Left forelimb (tissue), 1 donor: ENCODE measurements around the gene RHCE.
"Not testable (repeated sequence)": the region's sequence is repeated elsewhere in the genome, so short reads cannot be mapped to it uniquely, and the experiment has no call there.

Experiments
- DNase-seq: peaks from one replicate; pipeline ENCODE4 v3.0.0-alpha.2; 2018; ENCODE audit warnings: low spot score

RHCE gene

DNA sequence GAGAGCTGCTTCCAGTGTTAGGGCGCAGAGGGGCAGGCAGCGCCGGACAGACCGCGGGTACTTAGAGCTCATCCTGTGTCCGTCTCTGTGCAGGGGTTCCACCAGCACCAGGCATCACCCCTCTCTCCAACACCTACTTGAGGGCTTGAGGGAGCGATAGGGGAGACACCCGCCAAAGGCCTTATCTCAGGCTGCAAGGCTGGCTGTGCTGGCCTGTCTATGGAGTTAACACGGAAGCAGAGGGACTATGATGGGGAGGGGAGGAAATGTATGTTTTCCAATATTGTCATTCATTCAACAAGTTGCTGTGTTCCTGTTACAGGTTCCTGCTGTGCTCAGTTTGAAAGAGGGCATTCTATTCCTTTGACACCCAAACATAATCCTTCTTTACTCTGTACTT, at the start of gene RHCE:
Gene RHCE (minus strand): TSS at position 111 of the 400 bp plus-strand sequence. CDS start 39 bp downstream, at position 72.
- DNase-seq = not testable (repeated sequence)

DNA sequence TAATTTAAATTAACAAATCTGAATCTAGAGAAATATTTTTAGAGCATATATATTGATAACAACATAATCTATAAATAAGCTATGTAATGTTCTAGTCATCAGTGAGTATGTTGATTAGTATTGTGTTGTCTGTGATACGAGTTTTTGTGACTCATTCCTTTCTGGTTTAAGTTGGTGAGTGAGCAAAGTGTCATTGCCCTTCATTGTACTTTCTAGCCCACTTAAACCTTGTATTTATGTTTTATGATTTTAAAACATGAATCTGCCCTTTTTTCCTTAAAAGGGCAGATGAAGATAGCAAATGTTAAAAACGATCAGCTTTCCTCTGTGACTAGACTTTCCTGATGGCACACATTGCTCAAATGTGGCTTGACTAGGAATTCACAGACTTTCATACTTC, 48.6 kb upstream of the RHCE start:
- no peak for DNase-seq

DNA sequence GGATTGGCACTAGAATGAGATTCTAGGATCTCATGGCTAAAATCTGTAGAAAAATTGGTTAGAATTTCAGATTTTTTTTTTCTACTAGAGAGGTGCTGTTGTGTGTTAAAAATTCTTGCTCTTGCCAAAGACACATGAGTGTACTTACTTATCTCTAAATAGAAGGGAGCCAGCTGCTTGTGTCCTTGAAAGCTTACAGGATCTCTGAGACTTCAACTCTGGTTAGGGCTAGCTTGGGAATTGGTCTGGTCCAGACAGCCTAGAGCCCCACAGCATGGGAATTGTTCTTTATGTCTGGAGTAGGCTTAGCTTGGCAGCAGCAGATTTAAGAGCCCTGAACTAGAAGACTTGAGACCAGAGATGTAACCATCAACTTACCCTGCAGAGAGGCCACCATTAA, 47.4 kb upstream of the RHCE start:
- no peak for DNase-seq

DNA sequence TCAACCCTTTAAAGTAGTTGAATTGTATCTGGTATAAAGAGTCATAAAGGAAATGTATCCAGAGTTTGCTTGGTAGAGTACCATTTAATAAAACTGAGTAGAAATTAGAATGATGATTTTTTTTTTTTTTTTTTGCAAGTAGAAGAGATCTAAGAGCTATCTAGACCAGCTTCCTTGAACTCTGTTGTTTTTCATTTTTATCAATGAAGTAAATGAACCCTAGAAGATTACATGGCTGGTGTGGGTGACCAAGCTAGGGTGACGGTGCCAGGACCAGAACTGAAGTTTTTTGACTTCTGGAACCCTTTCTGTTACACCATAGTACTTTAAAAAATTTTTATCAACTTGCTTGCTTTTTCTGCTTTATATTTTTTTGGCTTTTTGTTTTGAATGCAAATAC, 47.0 kb upstream of the RHCE start:
- DNase-seq = no peak

DNA sequence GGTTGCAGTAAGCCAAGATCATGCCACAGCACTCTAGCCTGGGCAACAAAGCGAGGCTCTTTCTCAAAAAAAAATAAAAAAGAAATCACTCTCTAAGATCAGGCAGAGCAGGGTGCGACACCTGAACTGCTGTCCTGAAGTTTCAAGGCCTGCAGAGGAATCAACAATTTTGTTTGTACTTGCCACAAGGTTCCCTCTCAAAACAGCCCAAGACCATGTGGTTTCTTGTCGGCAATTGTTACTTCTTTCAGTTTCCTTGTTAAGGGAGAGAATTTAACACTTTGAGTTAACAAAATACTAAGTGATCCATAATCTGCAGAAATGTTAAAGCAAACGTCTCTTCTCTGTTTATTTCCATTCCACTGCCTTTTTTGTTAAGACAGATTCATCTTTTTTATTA, 46.6 kb upstream of the RHCE start:
- DNase-seq = no peak

DNA sequence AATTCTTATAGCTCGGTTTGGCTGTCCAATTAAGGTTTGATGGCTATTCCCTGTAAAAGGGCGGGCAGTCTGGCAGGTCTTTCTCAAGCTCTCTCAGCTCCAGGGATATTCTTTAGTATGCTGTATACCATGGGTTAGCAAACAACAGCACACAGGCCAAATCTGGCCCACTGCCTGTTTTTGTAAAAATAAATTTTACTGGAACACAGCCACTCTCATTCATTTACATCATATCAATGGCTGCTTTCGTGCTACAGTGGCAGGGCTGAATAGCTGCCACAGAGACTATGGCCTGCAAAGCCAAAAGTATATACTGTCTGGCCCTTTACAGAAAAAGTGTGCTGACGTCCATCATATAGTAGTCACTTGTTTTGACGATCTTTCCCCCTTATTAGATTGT, 42.1 kb upstream of the RHCE start:
- DNase-seq = no peak

DNA sequence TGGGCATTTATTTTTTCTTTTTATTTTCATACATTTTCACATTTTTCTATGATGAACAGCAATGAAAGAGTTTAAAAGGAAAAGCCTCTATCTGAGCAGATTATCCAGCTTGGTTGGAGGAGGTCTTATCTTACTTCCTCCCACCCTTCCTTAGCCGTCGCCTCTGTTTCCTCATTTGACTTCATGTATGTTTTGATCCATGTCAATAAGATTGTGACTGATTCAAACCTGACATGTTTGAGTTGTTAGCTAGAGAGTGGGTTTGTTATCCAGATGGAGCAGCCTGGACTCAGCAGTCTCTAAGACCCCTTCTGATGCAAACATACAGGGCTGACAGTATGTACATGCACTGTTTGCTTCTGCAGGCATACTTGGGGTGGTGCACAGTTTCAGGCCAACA, 41.2 kb upstream of the RHCE start:
- no peak for DNase-seq

DNA sequence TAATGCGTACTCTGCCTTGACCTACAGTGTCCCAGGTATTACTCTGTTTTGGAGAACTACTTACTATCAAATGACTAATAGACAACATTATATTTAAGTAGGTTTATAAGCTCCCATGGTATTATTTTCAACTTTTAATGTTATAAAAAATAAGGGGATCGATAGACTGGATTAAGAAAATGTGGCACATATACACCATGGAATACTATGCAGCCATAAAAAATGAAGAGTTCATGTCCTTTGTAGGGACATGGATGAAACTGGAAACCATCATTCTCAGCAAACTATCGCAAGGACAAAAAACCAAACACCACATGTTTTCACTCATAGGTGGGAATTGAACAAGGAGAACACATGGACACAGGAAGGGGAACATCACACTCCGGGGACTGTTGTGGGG, 40.2 kb upstream of the RHCE start:
- not testable (repeated sequence) for DNase-seq

DNA sequence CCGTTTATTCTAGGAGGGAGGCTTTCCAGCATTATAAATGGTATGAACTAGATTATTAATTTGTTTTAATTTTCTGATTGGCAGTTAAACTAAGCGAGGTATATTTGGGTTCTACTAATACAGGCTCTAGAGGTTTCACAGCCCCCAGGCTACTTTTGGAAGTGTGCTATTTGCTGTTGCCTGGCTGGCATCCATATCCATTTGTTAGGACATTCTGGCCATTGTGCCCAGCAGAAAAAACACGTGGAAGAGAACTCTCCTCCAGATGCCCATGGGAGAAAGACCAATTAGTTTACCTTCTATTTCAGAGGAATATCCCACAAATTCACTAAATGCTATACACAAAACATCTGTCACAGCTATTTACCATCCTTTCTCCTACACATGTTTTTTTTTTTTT, 39.4 kb upstream of the RHCE start:
- DNase-seq = no peak

DNA sequence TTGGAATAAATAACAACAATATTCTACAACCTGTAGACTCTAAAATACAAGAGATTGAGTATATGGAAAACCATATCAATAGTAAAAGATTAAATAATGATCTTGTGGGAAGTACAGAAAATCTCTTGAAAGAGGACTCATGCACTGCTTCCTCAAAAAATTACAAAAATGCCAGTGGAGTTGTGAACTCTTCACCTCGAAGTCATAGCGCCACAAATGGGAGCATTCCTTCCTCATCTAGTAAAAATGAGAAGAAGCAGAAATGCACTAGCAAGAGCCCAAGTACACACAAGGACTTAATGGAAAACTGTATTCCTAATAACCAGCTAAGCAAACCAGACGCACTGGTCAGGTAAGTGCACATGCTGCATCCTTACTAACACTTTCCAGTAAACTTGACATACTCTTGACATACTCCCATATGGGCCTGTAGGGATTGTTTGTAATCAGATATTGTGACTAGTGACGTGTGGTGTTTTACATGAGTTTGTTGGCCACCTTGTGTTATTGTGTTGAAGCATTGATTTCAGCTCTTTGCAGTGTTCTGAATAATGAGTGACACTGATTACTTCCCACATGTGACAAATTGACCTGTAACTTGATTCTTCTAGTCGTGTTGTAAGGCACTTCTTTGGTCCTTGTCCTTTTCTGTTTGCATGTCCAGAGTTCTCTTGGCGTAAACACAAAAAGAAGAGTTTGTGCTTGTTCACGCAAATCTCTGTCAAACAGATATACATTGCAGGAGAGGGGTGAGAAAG, 38.1 kb upstream of the RHCE start:
- DNase-seq = no peak

DNA sequence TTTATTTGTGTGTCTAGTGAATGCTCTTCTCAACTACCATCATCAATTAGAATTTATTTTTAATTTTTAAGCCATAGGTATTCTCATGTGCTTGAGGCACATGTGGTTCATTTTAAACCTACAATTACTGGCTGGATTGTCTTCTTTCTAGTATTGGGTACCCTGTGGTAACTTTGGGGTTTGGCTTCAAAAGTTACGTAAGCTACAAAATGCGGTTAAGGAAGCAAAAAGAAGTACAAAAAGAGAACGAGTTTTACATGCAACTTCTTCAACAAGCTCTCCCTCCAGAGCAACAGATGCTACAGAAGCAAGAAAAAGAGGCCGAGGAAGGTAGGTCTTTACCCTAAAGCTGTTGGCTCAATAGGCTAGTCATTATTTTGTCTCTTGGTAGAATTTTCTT, 35.9 kb upstream of the RHCE start:
- DNase-seq = no peak

DNA sequence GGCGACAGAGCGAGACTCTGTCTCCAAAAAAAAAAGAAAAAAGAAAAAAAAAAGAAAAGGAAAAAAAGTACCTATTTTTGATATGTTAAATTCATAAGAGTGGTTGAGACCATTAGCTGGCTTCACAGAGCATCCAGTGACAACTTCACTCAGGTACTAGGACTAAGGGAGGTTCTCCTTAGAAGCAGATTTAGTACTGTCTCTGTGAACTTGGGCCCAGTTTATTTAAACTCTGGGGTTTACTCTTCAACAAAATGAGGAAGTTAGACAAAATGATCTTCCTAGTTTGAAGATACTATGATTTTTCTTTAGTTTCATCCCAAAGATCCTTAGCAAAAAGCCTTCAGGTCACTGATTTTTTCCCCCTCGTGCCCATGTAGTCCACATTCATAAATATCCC, 31.3 kb upstream of the RHCE start:
- no peak for DNase-seq

DNA sequence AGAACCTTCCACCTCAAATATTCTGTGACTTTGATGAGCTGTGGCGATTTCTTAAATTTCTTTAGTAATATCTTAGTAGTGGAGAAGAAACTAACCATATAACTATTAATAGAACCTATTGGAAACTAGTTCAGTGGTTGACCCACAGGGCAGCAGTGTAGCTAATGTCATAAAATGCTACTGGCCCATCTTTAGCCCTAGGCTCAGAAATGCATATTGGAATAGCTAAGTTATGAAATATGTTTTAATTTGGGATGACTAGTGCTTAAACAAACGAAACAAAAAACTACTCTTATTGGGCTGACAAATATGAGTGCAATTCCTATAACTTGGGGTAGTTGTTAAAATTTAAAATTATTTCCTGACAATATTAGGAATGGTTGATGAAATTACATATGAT, 30.3 kb upstream of the RHCE start:
- no peak for DNase-seq

DNA sequence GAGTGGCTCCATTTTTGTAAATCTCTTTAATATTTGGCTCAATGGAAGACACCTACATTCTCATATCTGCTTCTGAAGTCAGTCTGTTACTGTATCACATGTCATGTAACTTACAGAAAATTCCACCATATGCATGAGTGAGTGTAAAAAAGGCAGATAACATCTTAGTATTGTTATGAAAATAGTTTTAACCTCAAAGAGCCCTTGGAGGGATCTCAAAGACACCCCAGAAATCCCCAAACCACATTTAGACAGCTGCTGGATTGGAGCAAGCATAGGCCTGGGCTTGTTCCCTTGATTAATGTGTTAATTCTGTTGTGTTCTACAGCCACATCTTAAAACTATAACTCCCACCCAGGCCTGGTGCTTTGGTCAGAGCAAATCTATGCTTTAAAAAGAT, 26.9 kb upstream of the RHCE start:
- DNase-seq = no peak

DNA sequence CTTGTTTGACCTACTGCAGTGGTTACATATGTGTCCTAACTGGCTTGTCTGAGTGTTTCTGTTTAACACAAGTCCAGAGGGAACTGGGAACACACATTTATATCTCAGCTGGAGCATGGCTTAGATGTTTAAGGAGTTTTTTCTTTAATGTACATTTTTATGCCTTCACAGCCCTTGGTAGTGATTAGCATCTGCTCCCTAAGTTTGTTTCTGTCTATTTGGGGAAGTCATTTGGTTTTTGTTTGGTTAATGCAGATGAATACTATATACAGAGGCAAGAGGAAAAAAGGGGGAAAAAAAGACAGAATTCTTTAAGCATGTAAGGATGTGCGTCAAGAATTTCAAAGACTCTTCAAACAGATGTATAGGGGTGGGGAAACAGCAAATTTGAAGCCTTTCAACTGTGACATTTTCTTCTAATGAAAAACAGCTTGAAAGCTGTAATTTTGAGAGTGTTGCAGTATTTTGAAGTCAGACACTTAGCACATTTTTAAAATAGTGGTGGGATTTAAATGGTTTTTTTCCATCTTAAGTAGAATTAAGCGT, 25.4 kb upstream of the RHCE start:
- no peak for DNase-seq

DNA sequence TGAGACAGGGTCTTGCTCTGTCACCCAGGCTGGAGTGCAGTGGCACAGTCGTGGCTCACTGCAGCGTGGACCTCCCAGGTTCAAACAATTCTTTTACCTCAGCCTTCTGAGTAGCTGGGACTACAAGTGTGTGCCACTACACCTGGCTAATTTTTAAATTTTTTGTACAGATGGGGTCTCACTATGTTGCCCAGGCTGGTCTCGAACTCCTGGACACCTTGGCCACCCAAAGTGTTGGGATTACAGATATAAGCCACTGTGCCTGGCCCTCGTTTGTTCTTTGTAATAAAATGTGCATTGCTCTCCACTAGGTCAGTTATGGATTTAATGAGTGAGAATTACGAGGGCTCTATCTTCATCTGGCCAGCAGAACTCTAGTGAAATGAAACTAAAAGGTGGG, 24.0 kb upstream of the RHCE start:
- DNase-seq = not testable (repeated sequence)

DNA sequence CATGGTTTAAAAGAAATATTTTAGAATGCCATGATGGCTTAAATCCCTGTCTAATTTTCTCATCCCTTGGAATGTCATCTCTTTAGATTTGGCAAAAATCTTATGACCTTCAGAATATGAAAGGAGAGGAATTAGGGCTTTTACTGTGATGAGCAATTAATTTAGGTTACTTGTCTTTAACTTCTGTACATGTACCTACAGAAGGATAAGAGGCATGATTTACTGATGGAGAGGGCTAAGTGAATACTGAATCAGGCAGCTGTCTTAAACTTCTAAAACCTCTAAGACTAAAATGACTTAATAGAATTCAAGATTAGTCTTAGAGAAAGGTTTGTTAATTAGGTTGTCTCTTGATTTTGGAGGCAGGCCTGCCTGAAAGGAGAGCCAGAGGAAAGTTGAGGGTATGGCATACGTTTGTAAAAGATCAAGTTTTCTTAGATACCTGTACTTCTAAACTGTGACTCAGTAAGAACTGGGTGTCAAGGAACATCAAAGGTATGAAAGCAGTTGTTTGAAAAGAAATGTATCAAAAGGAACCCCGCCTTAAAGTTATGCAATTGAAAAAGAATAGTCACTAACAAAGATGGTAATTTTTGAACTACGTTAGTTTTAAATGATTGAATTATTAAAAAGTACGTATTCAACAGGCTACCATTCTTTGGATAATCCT, 22.5 kb upstream of the RHCE start:
- no peak for DNase-seq

DNA sequence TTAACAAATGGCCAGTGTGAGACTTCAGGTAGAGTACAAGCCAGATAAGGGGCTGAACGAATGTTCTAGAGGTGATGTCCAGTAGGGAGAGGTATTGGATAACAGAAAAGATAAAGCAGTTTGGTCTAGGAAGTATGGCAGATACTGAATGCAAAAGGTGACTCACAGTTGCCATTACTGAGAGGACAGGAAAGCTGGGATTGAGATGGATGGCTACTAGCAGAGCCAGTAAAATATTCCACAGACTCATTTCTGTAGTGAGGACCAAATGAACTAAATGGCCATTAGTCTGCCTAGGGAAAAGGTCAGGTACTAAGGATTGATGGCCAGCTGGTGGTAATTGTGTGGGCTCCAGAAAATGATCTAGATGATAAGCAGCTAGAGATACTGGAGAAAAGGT, 21.6 kb upstream of the RHCE start:
- DNase-seq = no peak

DNA sequence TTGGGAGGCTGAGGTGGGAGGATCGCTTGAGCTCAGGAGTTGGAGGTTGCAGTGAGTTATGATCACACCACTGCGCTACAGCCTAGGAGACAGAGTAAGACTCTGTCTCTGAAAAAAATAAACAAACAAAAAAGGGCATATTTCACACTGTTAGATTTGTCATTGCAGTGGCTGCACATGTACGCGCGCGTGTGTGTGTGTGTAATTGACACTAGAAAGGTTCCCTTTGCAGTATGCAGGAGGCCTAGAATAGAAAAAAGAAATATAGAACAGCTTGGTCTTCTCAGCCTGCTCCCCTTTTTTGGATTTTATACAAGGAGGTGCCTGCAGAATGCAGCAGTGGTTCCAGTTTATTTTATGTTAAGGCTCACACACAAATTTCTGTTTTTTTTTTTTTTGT, 18.7 kb upstream of the RHCE start:
- no peak for DNase-seq

DNA sequence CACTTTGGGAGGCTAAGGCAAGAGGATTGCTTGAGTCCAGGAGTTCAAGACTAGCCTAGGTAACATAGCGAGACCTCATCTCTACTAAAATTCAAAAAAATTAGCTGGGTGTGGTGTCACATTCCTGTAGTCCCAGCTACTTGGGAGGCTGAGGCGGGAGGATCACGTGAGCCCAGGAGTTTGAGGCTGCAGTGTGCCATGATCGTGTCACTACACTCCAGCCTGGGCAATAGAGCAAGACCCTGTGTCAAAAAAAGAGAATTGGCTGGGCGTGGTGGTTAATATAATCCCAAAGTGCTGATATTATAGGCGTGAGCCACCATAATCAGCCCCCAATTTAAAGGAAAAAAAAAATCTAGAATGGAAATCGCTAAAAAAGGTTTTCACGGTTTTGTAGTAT, 17.0 kb upstream of the RHCE start:
- DNase-seq = no peak

DNA sequence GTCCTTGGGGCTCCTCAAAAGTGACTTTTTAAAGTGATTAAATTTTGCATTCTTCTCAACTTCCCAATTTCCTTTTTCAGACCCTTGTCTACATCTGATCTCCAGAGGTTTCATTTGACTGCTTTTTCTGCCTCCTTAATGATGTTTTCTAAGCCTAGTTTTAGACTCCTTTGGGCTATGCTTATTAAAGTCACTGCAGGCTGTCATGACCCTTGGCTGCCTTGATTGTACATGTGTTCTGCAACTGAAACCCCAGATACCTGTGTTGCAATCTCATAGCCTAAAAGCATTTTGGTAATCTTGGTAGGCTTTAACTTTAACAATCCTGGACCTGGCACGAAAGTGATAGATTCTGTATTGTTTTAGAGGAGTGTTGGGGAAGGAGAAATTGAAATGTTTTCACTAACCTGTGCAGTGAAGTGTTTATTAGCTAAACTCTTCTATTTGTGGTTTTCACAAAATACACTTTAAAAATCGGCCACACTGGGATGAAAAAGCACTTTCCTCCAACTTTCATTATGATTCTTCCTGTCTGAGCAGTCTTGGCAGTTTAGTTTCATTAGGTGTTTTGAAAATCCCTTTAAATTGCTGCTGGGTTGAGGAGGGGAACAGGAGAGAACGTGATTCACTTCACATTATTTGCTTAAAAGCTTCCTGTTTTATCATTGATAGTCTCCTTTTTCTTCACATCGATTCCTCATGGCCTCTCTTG, 14.9 kb upstream of the RHCE start:
- no peak for DNase-seq

DNA sequence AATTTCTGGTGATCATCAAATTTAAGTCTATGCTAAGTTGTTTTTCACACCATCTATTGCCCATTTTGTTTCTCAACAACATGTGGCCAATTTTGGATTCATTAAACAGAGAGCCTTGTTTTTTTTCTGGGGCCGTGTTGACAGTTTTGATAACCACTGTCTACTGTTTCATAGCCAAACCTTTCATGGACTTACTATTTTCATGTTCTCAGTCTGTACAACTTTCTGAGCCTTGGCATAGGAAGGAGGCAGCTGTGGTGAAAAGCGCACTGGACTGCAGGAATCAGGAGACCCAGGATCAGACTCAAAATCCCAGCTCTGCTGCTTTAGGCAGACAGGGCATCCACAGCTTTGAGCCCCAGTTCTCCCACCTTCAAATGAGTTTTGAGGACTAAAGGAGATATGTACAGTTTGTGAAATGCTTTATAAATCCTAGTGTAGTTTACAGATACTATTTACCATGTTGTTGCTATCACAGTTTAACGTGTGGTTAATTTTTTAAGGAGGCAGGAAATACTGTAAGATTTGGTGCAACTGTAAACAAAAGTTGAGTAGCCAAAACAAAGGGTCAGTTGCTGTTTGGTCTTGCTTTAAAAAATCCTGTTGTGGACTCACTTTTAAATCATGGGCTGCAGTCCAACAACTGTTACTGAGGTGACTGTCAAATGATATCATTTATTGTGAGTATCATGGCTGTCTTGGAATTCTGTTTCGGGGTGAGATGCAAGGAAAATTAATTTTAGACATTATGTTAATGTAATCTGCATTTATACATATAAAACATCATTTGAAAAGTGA, 13.0 kb upstream of the RHCE start:
- DNase-seq = no peak
